HL-60 (cell line): Measurements from ENCODE around the gene DEFB124.

Experiments used
- REST ChIP-seq: IDR thresholded peaks from 2 replicates; pipeline ENCODE4 v1.6.1; 2012; ENCODE audit warnings: low read depth; ENCODE audit not compliant: insufficient replicate concordance
- SPI1 ChIP-seq: IDR thresholded peaks from 2 replicates; pipeline ENCODE4 v1.6.1; 2012; ENCODE audit warnings: low read depth, mild to moderate bottlenecking, borderline replicate concordance
- TF ChIP-seq, protein P1 (sequence below): IDR thresholded peaks from one replicate; pipeline ENCODE4 v1.5.1; 2011; ENCODE audit warnings: low read length, control low read depth, inconsistent platforms; ENCODE audit not compliant: insufficient read depth

DNA sequence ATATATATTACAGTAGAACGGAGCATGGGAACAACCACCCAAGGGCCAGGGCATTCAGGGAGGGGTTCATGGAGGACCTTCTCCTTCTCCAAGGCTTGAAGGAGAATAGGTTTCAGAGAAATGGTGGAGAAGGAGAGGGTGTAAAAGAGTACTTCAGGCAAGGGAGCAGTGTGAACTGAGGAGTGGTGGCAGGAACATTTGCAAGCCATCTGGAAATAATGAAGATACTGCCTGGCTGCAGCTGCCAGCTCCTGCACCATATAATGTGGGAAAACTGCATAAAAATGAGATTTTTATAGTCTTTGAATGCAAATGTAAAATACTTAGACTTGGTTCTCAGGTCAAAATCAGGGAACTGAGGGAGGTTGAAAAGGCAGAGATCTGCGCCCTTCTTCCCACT lies 59.3 kb downstream of the DEFB124 start:
- TF ChIP-seq, protein P1, sequence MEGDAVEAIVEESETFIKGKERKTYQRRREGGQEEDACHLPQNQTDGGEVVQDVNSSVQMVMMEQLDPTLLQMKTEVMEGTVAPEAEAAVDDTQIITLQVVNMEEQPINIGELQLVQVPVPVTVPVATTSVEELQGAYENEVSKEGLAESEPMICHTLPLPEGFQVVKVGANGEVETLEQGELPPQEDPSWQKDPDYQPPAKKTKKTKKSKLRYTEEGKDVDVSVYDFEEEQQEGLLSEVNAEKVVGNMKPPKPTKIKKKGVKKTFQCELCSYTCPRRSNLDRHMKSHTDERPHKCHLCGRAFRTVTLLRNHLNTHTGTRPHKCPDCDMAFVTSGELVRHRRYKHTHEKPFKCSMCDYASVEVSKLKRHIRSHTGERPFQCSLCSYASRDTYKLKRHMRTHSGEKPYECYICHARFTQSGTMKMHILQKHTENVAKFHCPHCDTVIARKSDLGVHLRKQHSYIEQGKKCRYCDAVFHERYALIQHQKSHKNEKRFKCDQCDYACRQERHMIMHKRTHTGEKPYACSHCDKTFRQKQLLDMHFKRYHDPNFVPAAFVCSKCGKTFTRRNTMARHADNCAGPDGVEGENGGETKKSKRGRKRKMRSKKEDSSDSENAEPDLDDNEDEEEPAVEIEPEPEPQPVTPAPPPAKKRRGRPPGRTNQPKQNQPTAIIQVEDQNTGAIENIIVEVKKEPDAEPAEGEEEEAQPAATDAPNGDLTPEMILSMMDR: no peak
- TF ChIP-seq SPI1 (no peak), REST (no peak)
